Mammary epithelial cell (primary cell): ENCODE data around the gene PIR.

Experiments used
- CTCF ChIP-seq, 2 donors: IDR thresholded peaks in 1 of 2; conservative IDR thresholded peaks in 1 of 2; 2 replicates each; pipeline ENCODE4 v1.5.1; 2011 to 2012; ENCODE audit warnings: inconsistent platforms in 2 of 2, low read length in 2 of 2, mild to moderate bottlenecking in 2 of 2, control low read depth in 1 of 2, low read depth in 1 of 2; ENCODE audit not compliant: insufficient read depth in 1 of 2; ENCODE audit errors: extremely low read depth in 1 of 2
- EZH2 ChIP-seq: IDR thresholded peaks from 2 replicates; pipeline ENCODE4 v1.6.1; 2012; ENCODE audit warnings: low read length, inconsistent platforms, borderline replicate concordance

- TF ChIP-seq EZH2 (no peak), CTCF (conservative IDR thresholded peaks at IDR 0.05 in 1 of 2, IDR thresholded peaks at IDR 0.05 in 1 of 2; ENCODE audit: extremely low read depth in 1 of 2, insufficient read depth in 1 of 2, low read depth in 1 of 2, low read length in 2 of 2) (no peak)
These were observed 21.1 kb upstream of the PIR start for GRCh38 chrX:15514279-15514678.
